Neural progenitor cell (in vitro differentiated cells): ENCODE data around the gene NOS1AP. TPM values are rescaled to one million over a fixed set of nuclear protein-coding genes. Genes with fewer than 3 reads are reported as not detected.
A peak's percentile ranks its signal among the peaks of the same experiment; 100 is the strongest.

Source experiments
- DNase-seq: peaks from one replicate; pipeline ENCODE4 v3.0.0-alpha.2; 2016; ENCODE audit warnings: low spot score
- H2AFZ ChIP-seq: fragments of 200-600 bp; sonication (generic); replicated peaks from 2 replicates; pipeline ENCODE4 v1.6.1; 2016; ENCODE audit warnings: antibody characterized with exemption
- H3F3A ChIP-seq: fragments of 200-600 bp; sonication (generic); 2 replicates; pipeline ENCODE4 v1.6.1; 2016; ENCODE audit warnings: antibody characterized with exemption, low read depth
- H3K27ac ChIP-seq: fragments of 200-600 bp; sonication (generic); 2 replicates; pipeline ENCODE4 v1.5.1; 2016; ENCODE audit warnings: mild to moderate bottlenecking
- H3K27me3 ChIP-seq: fragments of 200-600 bp; sonication (generic); 2 replicates; pipeline ENCODE4 v1.6.1; 2016; ENCODE audit warnings: mild to moderate bottlenecking, moderate library complexity
- H3K36me3 ChIP-seq: fragments of 200-600 bp; sonication (generic); 2 replicates; pipeline ENCODE4 v1.5.1; 2016
- H3K4me1 ChIP-seq: fragments of 200-600 bp; sonication (generic); 2 replicates; pipeline ENCODE4 v1.6.1; 2016; ENCODE audit warnings: mixed run types
- H3K4me2 ChIP-seq: fragments of 200-600 bp; sonication (generic); 2 replicates; pipeline ENCODE4 v1.6.1; 2016
- H3K4me3 ChIP-seq: fragments of 200-600 bp; sonication (generic); 2 replicates; pipeline ENCODE4 v1.5.1; 2016
- H3K79me2 ChIP-seq: fragments of 200-600 bp; sonication (generic); 2 replicates; pipeline ENCODE4 v1.6.1; 2016; ENCODE audit warnings: low read depth
- H3K9ac ChIP-seq: fragments of 200-600 bp; sonication (generic); 2 replicates; pipeline ENCODE4 v1.6.1; 2016
- H3K9me3 ChIP-seq: fragments of 200-600 bp; sonication (generic); 2 replicates; pipeline ENCODE4 v1.5.1; 2016; ENCODE audit warnings: low read depth
- H4K20me1 ChIP-seq: fragments of 200-600 bp; sonication (generic); 2 replicates; pipeline ENCODE4 v1.6.1; 2016; ENCODE audit warnings: low read depth
- H3K27ac Mint-ChIP-seq: 3 replicates; pipeline ENCODE4 v1.8.0; 2021; ENCODE audit warnings: mixed read lengths
- H3K27me3 Mint-ChIP-seq: 2 replicates; pipeline ENCODE4 v1.8.0; 2022; ENCODE audit warnings: low read depth, mild to moderate bottlenecking, inconsistent platforms, moderate library complexity, mixed read lengths; ENCODE audit not compliant: insufficient read depth
- H3K36me3 Mint-ChIP-seq: 3 replicates; pipeline ENCODE4 v1.8.0; 2021; ENCODE audit warnings: mixed read lengths
- H3K4me1 Mint-ChIP-seq: 3 replicates; pipeline ENCODE4 v1.8.0; 2021; ENCODE audit warnings: mixed read lengths
- H3K4me3 Mint-ChIP-seq: 3 replicates; pipeline ENCODE4 v1.8.0; 2021; ENCODE audit warnings: mild to moderate bottlenecking, moderate library complexity, mixed read lengths
- H3K9me3 Mint-ChIP-seq: 3 replicates; pipeline ENCODE4 v1.8.0; 2020; ENCODE audit warnings: mixed read lengths
- CTCF ChIP-seq: fragments of 200-600 bp; sonication (generic); IDR thresholded peaks from 2 replicates; pipeline ENCODE4 v1.5.1; 2017; ENCODE audit warnings: antibody characterized with exemption, mild to moderate bottlenecking
- EZH2 ChIP-seq: fragments of 200-600 bp; sonication (generic); IDR thresholded peaks from 2 replicates; pipeline ENCODE4 v1.6.1; 2017; ENCODE audit warnings: antibody characterized with exemption, mild to moderate bottlenecking, moderate library complexity
- EZH2phosphoT487 ChIP-seq: fragments of 200-600 bp; sonication (generic); IDR thresholded peaks from 2 replicates; pipeline ENCODE4 v1.6.1; 2017; ENCODE audit warnings: antibody characterized with exemption
- total RNA-seq: library from RNA; depleted of rRNA; stranded (reverse); fragments of >200 nt; gene quantifications from 2 replicates; pipeline ENCODE4 v1.2.3, GENCODE V29; 2015; ENCODE audit warnings: low replicate concordance

NOS1AP gene
- total RNA-seq, 1 donor from 2014 or later, result 2.4 TPM

GRCh38 chr1:162070825-162071224 is 1.3 kb downstream of the NOS1AP start:
- Mint-ChIP-seq H3K36me3 (peaks cover 17% of the 10 kb centered on the region), H3K4me3 (peak overlapping the region; percentile 87), H3K9me3 (peaks cover 3% of the 10 kb centered on the region), H3K27ac (no peak overlapping the region), H3K4me1 (peaks cover 49% of the 10 kb centered on the region), H3K27me3 (peaks cover 4% of the 10 kb centered on the region)
- peak; percentile 50 for DNase-seq
- Histone ChIP-seq H3F3A (peaks cover 17% of the 10 kb centered on the region), H3K9ac (no peak overlapping the region), H3K4me3 (peak overlapping the region; percentile 66), H4K20me1 (peaks cover 36% of the 10 kb centered on the region), H3K9me3 (no peaks in the 10 kb centered on the region), H3K27me3 (peaks cover 17% of the 10 kb centered on the region), H3K27ac (no peak overlapping the region), H3K4me1 (peaks cover 27% of the 10 kb centered on the region), H3K36me3 (no peaks in the 10 kb centered on the region), H3K4me2 (peak overlapping the region; percentile 90), H3K79me2 (peaks cover 60% of the 10 kb centered on the region), H2AFZ (no peak overlapping the region)
- no peak for TF ChIP-seq CTCF
- no peak for TF ChIP-seq EZH2
- no peak for TF ChIP-seq EZH2phosphoT487

DNA sequence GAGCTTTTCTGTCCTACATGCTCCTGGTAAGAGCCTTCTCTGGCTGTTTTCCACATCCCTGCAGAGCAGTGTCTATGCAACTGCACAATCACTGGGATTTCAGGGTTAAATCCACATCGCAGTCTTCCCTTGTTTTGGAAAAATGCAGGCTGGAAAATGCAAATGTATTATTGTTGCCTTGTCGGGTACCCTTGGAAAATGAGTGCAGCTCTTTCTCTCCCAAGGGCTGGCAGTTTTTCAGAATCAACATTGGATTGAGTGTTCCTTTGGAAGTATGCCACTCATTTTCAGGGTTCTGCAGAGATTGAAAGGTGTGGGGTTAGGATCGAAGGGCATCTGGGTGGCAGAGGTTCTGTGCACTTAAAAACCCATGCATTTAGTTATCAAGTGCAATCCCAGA is 3.2 kb downstream of the NOS1AP start:
- Mint-ChIP-seq H3K9me3 (peaks cover 5% of the 10 kb centered on the region), H3K4me1 (peaks cover 47% of the 10 kb centered on the region), H3K4me3 (peak overlapping the region; percentile 79), H3K27me3 (peaks cover 6% of the 10 kb centered on the region), H3K36me3 (peaks cover 19% of the 10 kb centered on the region), H3K27ac (no peak overlapping the region)
- Histone ChIP-seq H3K4me1 (peaks cover 32% of the 10 kb centered on the region), H3F3A (peaks cover 17% of the 10 kb centered on the region), H3K9me3 (no peaks in the 10 kb centered on the region), H3K27me3 (peaks cover 17% of the 10 kb centered on the region), H3K9ac (no peak overlapping the region), H3K4me3 (peak overlapping the region; percentile 66), H4K20me1 (peaks cover 40% of the 10 kb centered on the region), H2AFZ (no peak overlapping the region), H3K27ac (no peak overlapping the region), H3K4me2 (peak overlapping the region; percentile 90), H3K36me3 (no peaks in the 10 kb centered on the region), H3K79me2 (peaks cover 77% of the 10 kb centered on the region)
- no peak for DNase-seq
- TF ChIP-seq EZH2phosphoT487, result no peak
- TF ChIP-seq CTCF, result no peak
- TF ChIP-seq EZH2, result no peak

DNA sequence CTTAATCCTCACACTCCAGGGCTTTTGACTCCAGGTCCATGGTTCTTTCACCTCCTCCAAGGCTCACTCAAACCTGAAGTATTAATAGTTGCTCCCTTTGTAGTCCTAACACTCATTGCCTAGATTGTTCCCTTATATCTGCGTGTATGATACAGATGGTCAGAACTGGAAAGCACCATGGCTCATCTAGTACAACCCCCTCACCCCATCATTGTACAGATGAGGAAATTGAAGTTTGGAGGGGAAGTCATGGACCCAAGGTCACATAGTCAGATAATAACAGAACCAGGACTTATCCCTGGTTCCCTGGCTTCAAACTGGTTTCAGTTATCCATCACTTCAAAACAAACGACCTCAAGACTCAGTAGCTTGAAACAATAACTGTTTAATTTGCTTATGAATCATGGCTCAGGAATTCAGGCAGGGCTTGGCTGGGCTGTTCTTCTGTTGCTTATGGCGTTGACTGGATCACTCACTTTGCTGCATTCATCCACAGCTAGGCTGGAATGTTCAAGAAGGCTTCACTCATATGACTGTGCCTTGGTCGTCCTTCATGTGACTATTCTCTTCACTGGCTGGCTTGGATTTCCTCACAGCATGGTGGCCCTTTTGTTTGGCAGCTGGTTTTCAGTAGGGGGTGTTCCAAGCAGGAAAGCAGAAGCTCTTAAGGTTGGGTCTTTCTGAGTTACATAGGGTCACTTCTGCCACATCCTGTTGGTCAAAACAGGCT is 5.0 kb downstream of the NOS1AP start:
- H3K27me3 Mint-ChIP-seq, result peaks cover 6% of the 10 kb centered on the region
- H3K4me2 ChIP-seq, result no peak overlapping the region
- TF ChIP-seq CTCF (no peak), EZH2phosphoT487 (no peak), EZH2 (no peak)
- H3K9me3 Mint-ChIP-seq, result peaks cover 5% of the 10 kb centered on the region
- H3K4me3 ChIP-seq, result no peak overlapping the region
- H3K27ac ChIP-seq, result no peak overlapping the region
- no peaks in the 10 kb centered on the region for H3K36me3 ChIP-seq
- peaks cover 9% of the 10 kb centered on the region for H3F3A ChIP-seq
- no peaks in the 10 kb centered on the region for H3K9me3 ChIP-seq
- H4K20me1 ChIP-seq, result peaks cover 49% of the 10 kb centered on the region
- no peak overlapping the region for H3K27ac Mint-ChIP-seq
- peaks cover 12% of the 10 kb centered on the region for H3K27me3 ChIP-seq
- H3K4me1 ChIP-seq, result peaks cover 38% of the 10 kb centered on the region
- peaks cover 25% of the 10 kb centered on the region for H3K36me3 Mint-ChIP-seq
- no peak overlapping the region for H2AFZ ChIP-seq
- H3K9ac ChIP-seq, result no peak overlapping the region
- H3K79me2 ChIP-seq, result peaks cover 94% of the 10 kb centered on the region
- H3K4me1 Mint-ChIP-seq, result peaks cover 50% of the 10 kb centered on the region
- no peak for DNase-seq
- no peak overlapping the region for H3K4me3 Mint-ChIP-seq
